ENCODE measurements around the gene ANKZF1. TPM values are rescaled to one million over a fixed set of nuclear protein-coding genes. Genes with fewer than 3 reads are reported as not detected.

ANKZF1 gene
- total and polyA plus RNA-seq, 7 experiments from 2014 or later = 29.7 to 287 (median 135) TPM

- peak overlapping the region; percentile 24 for H3K27ac ChIP-seq (ENCODE audit: low read depth, low read length)
- ChIA-PET POLR2A (interaction anchor here (0.8 to 8.2 kb wide), 6 partner anchors 12 to 109 kb away, joined by 3 to 214 read pairs (median 8); partner anchors contain the start of genes ANKZF1, ATG9A, CNPPD1 and GLB1L), CTCF (interaction anchor here (12.9 kb wide), 1 partner anchor 14 kb away, joined by 194 read pairs; no protein-coding TSS in a partner anchor)
- H3K4me1 ChIP-seq (ENCODE audit: control insufficient read depth in 2 of 2, insufficient read depth in 2 of 2, low read length in 2 of 2) = peaks cover 22 to 32% of the 10 kb centered on the region in 2 donors
- no peaks in the 10 kb centered on the region for H3K27me3 ChIP-seq (ENCODE audit: control insufficient read depth in 2 of 2, insufficient read depth in 2 of 2, low read length in 2 of 2)
- Mint-ChIP-seq H3K27ac (peak overlapping the region in 5 of 9 donors; percentile 51 to 100 (median 84)), H3K36me3 (peaks cover 0 to 30% (median 10%) of the 10 kb centered on the region in 5 donors), H3K4me1 (peaks cover 29 to 54% (median 48%) of the 10 kb centered on the region in 7 donors), H3K4me3 (no peak overlapping the region), H3K9me3 (no peaks in the 10 kb centered on the region), H3K27me3 (no peaks in the 10 kb centered on the region)
- H3K4me3 ChIP-seq (ENCODE audit: low read length) = no peak overlapping the region
- intact Hi-C loops (cut with micrococcal nuclease) = no loop called here
- H3K36me3 ChIP-seq (ENCODE audit: control insufficient read depth in 2 of 3, insufficient read depth in 3 of 3, low read length in 3 of 3) = peaks cover 11 to 64% (median 28%) of the 10 kb centered on the region in 3 experiments
- DNase-seq (no peak), ATAC-seq (no peak)
- no peaks in the 10 kb centered on the region for H3K9me3 ChIP-seq (ENCODE audit: control insufficient read depth in 2 of 3, low read length in 3 of 3)
Measured at GRCh38 chr2:219282375-219282774, 52.8 kb downstream of the ANKZF1 start.

GRCh38 chr2:219282943-219283581, 53.5 kb downstream of the ANKZF1 start:
- ChIA-PET POLR2A (interaction anchor here (0.8 to 8.2 kb wide), 5 partner anchors 12 to 110 kb away, joined by 6 to 214 read pairs (median 9); partner anchors contain the start of genes ANKZF1, ATG9A, TUBA4A and TUBA4B), CTCF (interaction anchor here (12.9 kb wide), 1 partner anchor 13 kb away, joined by 194 read pairs; no protein-coding TSS in a partner anchor)
- Histone ChIP-seq H3K27me3 (ENCODE audit: control insufficient read depth in 2 of 2, insufficient read depth in 2 of 2, low read length in 2 of 2) (no peaks in the 10 kb centered on the region), H3K4me1 (ENCODE audit: control insufficient read depth in 2 of 2, insufficient read depth in 2 of 2, low read length in 2 of 2) (peaks cover 18 to 25% of the 10 kb centered on the region in 2 donors), H3K9me3 (ENCODE audit: control insufficient read depth in 2 of 3, low read length in 3 of 3) (no peaks in the 10 kb centered on the region), H3K27ac (ENCODE audit: low read depth, low read length) (peak overlapping the region; percentile 24), H3K4me3 (ENCODE audit: low read length) (no peak overlapping the region), H3K36me3 (ENCODE audit: control insufficient read depth in 2 of 3, insufficient read depth in 3 of 3, low read length in 3 of 3) (peaks cover 11 to 64% (median 28%) of the 10 kb centered on the region in 3 experiments)
- no peak for DNase-seq
- intact Hi-C loops (cut with micrococcal nuclease) = no loop called here
- Mint-ChIP-seq H3K4me1 (peaks cover 24 to 50% (median 41%) of the 10 kb centered on the region in 7 donors), H3K36me3 (peaks cover 0 to 30% (median 10%) of the 10 kb centered on the region in 5 donors), H3K27ac (peak overlapping the region in 7 of 9 donors; percentile 28 to 100 (median 82)), H3K4me3 (peak overlapping the region in 1 of 10 donors; percentile 59), H3K9me3 (no peaks in the 10 kb centered on the region), H3K27me3 (no peaks in the 10 kb centered on the region)
- no peak for ATAC-seq

GRCh38 chr2:219284501-219285372, 55.1 kb downstream of the ANKZF1 start:
- no peak for ATAC-seq
- H3K4me1 ChIP-seq (ENCODE audit: control insufficient read depth in 2 of 2, insufficient read depth in 2 of 2, low read length in 2 of 2) = peaks cover 10 to 16% of the 10 kb centered on the region in 2 donors
- Mint-ChIP-seq H3K36me3 (peaks cover 0 to 30% (median 10%) of the 10 kb centered on the region in 5 donors), H3K9me3 (no peaks in the 10 kb centered on the region), H3K4me1 (peaks cover 14 to 36% (median 29%) of the 10 kb centered on the region in 7 donors), H3K4me3 (no peak overlapping the region), H3K27ac (peak overlapping the region in 3 of 9 donors; percentile 14 to 46 (median 16)), H3K27me3 (no peaks in the 10 kb centered on the region)
- peaks cover 11 to 64% (median 28%) of the 10 kb centered on the region in 3 experiments for H3K36me3 ChIP-seq (ENCODE audit: control insufficient read depth in 2 of 3, insufficient read depth in 3 of 3, low read length in 3 of 3)
- intact Hi-C loops (cut with micrococcal nuclease) = no loop called here
- DNase-seq = no peak
- H3K27me3 ChIP-seq (ENCODE audit: control insufficient read depth in 2 of 2, insufficient read depth in 2 of 2, low read length in 2 of 2) = no peaks in the 10 kb centered on the region
- no peaks in the 10 kb centered on the region for H3K9me3 ChIP-seq (ENCODE audit: control insufficient read depth in 2 of 3, low read length in 3 of 3)
- ChIA-PET CTCF (interaction anchor here (12.9 kb wide), 1 partner anchor 11 kb away, joined by 194 read pairs; no protein-coding TSS in a partner anchor), POLR2A (interaction anchor here (1.1 to 1.9 kb wide), 2 partner anchors 46 to 108 kb away, joined by 4 to 6 read pairs; partner anchors contain the start of gene CNPPD1)
- H3K4me3 ChIP-seq (ENCODE audit: low read length) = no peak overlapping the region
- H3K27ac ChIP-seq (ENCODE audit: low read depth, low read length) = peak overlapping the region; percentile 46

- Histone ChIP-seq H3K36me3 (ENCODE audit: control insufficient read depth in 2 of 3, insufficient read depth in 3 of 3, low read length in 3 of 3) (peaks cover 11 to 63% (median 28%) of the 10 kb centered on the region in 3 experiments), H3K27me3 (ENCODE audit: control insufficient read depth in 2 of 2, insufficient read depth in 2 of 2, low read length in 2 of 2) (no peaks in the 10 kb centered on the region), H3K9me3 (ENCODE audit: control insufficient read depth in 2 of 3, low read length in 3 of 3) (no peaks in the 10 kb centered on the region), H3K27ac (ENCODE audit: low read depth, low read length) (peak overlapping the region; percentile 46), H3K4me3 (ENCODE audit: low read length) (no peak overlapping the region), H3K4me1 (ENCODE audit: control insufficient read depth in 2 of 2, insufficient read depth in 2 of 2, low read length in 2 of 2) (peaks cover 5 to 10% of the 10 kb centered on the region in 2 donors)
- POLR2A ChIA-PET = interaction anchor here (1.1 kb wide), 2 partner anchors 32 to 109 kb away, joined by 3 to 4 read pairs; partner anchors contain the start of genes CNPPD1 and TUBA4B
- H3K27me3 Mint-ChIP-seq = no peaks in the 10 kb centered on the region
- no peak for DNase-seq
- H3K9me3 Mint-ChIP-seq = no peaks in the 10 kb centered on the region
- H3K4me1 Mint-ChIP-seq = peaks cover 8 to 30% (median 22%) of the 10 kb centered on the region in 7 donors
- H3K36me3 Mint-ChIP-seq = peaks cover 0 to 30% (median 9%) of the 10 kb centered on the region in 5 donors
- no peak for ATAC-seq
- intact Hi-C loops (cut with micrococcal nuclease) = no loop called here
- peak overlapping the region in 5 of 9 donors; percentile 17 to 76 (median 26) for H3K27ac Mint-ChIP-seq
- CTCF ChIA-PET = interaction anchor here (2.0 to 12.9 kb wide), 2 partner anchors 10 to 11 kb away, joined by 12 to 194 read pairs; no protein-coding TSS in a partner anchor
- no peak overlapping the region for H3K4me3 Mint-ChIP-seq
Measured at GRCh38 chr2:219285373-219285735, 55.7 kb downstream of the ANKZF1 start.

GRCh38 chr2:219285894-219286425, 56.4 kb downstream of the ANKZF1 start:
- Mint-ChIP-seq H3K27ac (peak overlapping the region in 4 of 9 donors; percentile 17 to 54 (median 27)), H3K36me3 (peaks cover 0 to 28% (median 8%) of the 10 kb centered on the region in 5 donors), H3K4me3 (no peak overlapping the region), H3K4me1 (peaks cover 6 to 25% (median 16%) of the 10 kb centered on the region in 7 donors), H3K27me3 (no peaks in the 10 kb centered on the region), H3K9me3 (no peaks in the 10 kb centered on the region)
- CTCF ChIA-PET = interaction anchor here (0.6 to 2.0 kb wide), 3 partner anchors 9 to 34 kb away, joined by 3 to 12 read pairs (median 4); no protein-coding TSS in a partner anchor
- ATAC-seq (no peak), DNase-seq (no peak)
- POLR2A ChIA-PET = interaction anchor here (0.9 to 1.1 kb wide), 2 partner anchors 32 to 33 kb away, joined by 3 read pairs; partner anchors contain the start of genes TUBA4A and TUBA4B
- peaks cover 0 to 4% of the 10 kb centered on the region in 2 donors for H3K4me1 ChIP-seq (ENCODE audit: control insufficient read depth in 2 of 2, insufficient read depth in 2 of 2, low read length in 2 of 2)
- intact Hi-C loops (cut with micrococcal nuclease) = no loop called here
- no peak overlapping the region for H3K27ac ChIP-seq (ENCODE audit: low read depth, low read length)
- H3K9me3 ChIP-seq (ENCODE audit: control insufficient read depth in 2 of 3, low read length in 3 of 3) = no peaks in the 10 kb centered on the region
- peaks cover 6 to 57% (median 22%) of the 10 kb centered on the region in 3 experiments for H3K36me3 ChIP-seq (ENCODE audit: control insufficient read depth in 2 of 3, insufficient read depth in 3 of 3, low read length in 3 of 3)
- H3K27me3 ChIP-seq (ENCODE audit: control insufficient read depth in 2 of 2, insufficient read depth in 2 of 2, low read length in 2 of 2) = no peaks in the 10 kb centered on the region
- H3K4me3 ChIP-seq (ENCODE audit: low read length) = no peak overlapping the region

Data from naive thymus-derived CD4-positive, alpha-beta T cell (primary cell).